Suppressor macrophage treated with lipopolysaccharide for 4 hours (primary cell): ENCODE results near the gene OR8D1.

ENCODE experiments used
- DNase-seq: peaks from one replicate; pipeline ENCODE4 v3.0.0-alpha.2; 2020

Gene OR8D1

GRCh38 chr11:124313849-124314248, at the start of gene OR8D1:
Gene OR8D1, minus strand, starts transcription at chr11:124313949. Its CDS starts 3,183 bp downstream, at chr11:124310766.
- no peak for DNase-seq

- peak; percentile 61 for DNase-seq
These were observed 45.8 kb upstream of the OR8D1 start for GRCh38 chr11:124359566-124359965.

- peak; percentile 46 for DNase-seq
These were observed 32.7 kb upstream of the OR8D1 start for GRCh38 chr11:124346311-124346955.

GRCh38 chr11:124344346-124344745, 30.6 kb upstream of the OR8D1 start:
- DNase-seq: no peak

GRCh38 chr11:124340142-124340447, 26.3 kb upstream of the OR8D1 start:
- DNase-seq: no peak

- peak; percentile 34 for DNase-seq
These were observed 25.8 kb upstream of the OR8D1 start for GRCh38 chr11:124339396-124340141.

GRCh38 chr11:124331873-124332272, 18.1 kb upstream of the OR8D1 start:
- DNase-seq: no peak

- peak; percentile 78 for DNase-seq
These were observed 16.2 kb upstream of the OR8D1 start for GRCh38 chr11:124329787-124330478.

GRCh38 chr11:124327775-124328174, 14.0 kb upstream of the OR8D1 start:
- no peak for DNase-seq

GRCh38 chr11:124322356-124322755, 8.6 kb upstream of the OR8D1 start:
- DNase-seq: no peak

GRCh38 chr11:124320097-124320496, 6.3 kb upstream of the OR8D1 start, which contains the start of gene OR8D2:
Gene OR8D2, minus strand, starts transcription at chr11:124320197. Its CDS starts 0 bp downstream, at chr11:124320197.
- DNase-seq: no peak

- DNase-seq: peak; percentile 62
These were observed 1.3 kb upstream of the OR8D1 start for GRCh38 chr11:124315052-124315451.

GRCh38 chr11:124313131-124313530, 618 bp downstream of the OR8D1 start:
- DNase-seq: no peak

- DNase-seq: no peak
These were observed 2.1 kb downstream of the OR8D1 start for GRCh38 chr11:124311670-124312069.

- DNase-seq: no peak
These were observed 2.5 kb downstream of the OR8D1 start for GRCh38 chr11:124311269-124311668.

GRCh38 chr11:124310721-124311120, 3.0 kb downstream of the OR8D1 start:
- no peak for DNase-seq

- no peak for DNase-seq
These were observed 6.7 kb downstream of the OR8D1 start for GRCh38 chr11:124307093-124307492.

- DNase-seq: peak; percentile 13
These were observed 11.2 kb downstream of the OR8D1 start for GRCh38 chr11:124302347-124303125.

GRCh38 chr11:124301548-124301947, 12.2 kb downstream of the OR8D1 start:
- DNase-seq: no peak

- DNase-seq: no peak
These were observed 15.8 kb downstream of the OR8D1 start for GRCh38 chr11:124297921-124298320.

- DNase-seq: no peak
These were observed 17.7 kb downstream of the OR8D1 start for GRCh38 chr11:124296016-124296415.

- DNase-seq: peak; percentile 47
These were observed 19.1 kb downstream of the OR8D1 start for GRCh38 chr11:124294687-124295086.
